Liver (tissue), 9 donors: ENCODE measurements around the gene SAMD7. TPM values are rescaled to one million over a fixed set of nuclear protein-coding genes. Genes with fewer than 3 reads are reported as not detected.

ENCODE experiments used
- DNase-seq: peaks from one replicate; pipeline ENCODE4 v3.0.0-alpha.2; 2017; ENCODE audit warnings: low spot score
- H3K27ac ChIP-seq, 2 donors: one replicate each; pipeline ENCODE4 v1.7.0; 2013; ENCODE audit warnings: inconsistent platforms in 2 of 2, low read length in 2 of 2, control low read depth in 1 of 2, low read depth in 1 of 2, mild to moderate bottlenecking in 1 of 2
- H3K27me3 ChIP-seq, 4 donors: one replicate each; pipeline versions ENCODE4 v1.6.1 to v1.7.0; 2013; ENCODE audit warnings: low read length in 3 of 4, inconsistent platforms in 1 of 4, mild to moderate bottlenecking in 1 of 4, moderate library complexity in 1 of 4; ENCODE audit not compliant: control insufficient read depth in 4 of 4, insufficient read depth in 4 of 4
- H3K36me3 ChIP-seq, 4 donors: one replicate each; pipeline versions ENCODE4 v1.6.1 to v1.7.0; 2013; ENCODE audit warnings: low read length in 3 of 4, mild to moderate bottlenecking in 3 of 4, low read depth in 1 of 4, moderate library complexity in 1 of 4; ENCODE audit not compliant: control insufficient read depth in 4 of 4, insufficient read depth in 3 of 4
- H3K4me1 ChIP-seq, 4 donors: one replicate each; pipeline versions ENCODE4 v1.6.1 to v1.7.0; 2013; ENCODE audit warnings: low read length in 3 of 4, mild to moderate bottlenecking in 3 of 4, moderate library complexity in 1 of 4; ENCODE audit not compliant: control insufficient read depth in 4 of 4, insufficient read depth in 4 of 4
- H3K4me3 ChIP-seq, 3 donors: one replicate each; pipeline versions ENCODE4 v1.6.1 to v1.7.0; 2013; ENCODE audit warnings: low read length in 3 of 3, control low read depth in 1 of 3, low read depth in 1 of 3, mild to moderate bottlenecking in 1 of 3
- H3K9ac ChIP-seq, 2 donors: one replicate each; pipeline ENCODE4 v1.7.0; 2013; ENCODE audit warnings: low read length in 2 of 2, mild to moderate bottlenecking in 2 of 2, moderate library complexity in 2 of 2, control low read depth in 1 of 2, low read depth in 1 of 2
- H3K9me3 ChIP-seq, 4 donors: one replicate each; pipeline versions ENCODE4 v1.6.1 to v1.7.0; 2013; ENCODE audit warnings: low read length in 3 of 4; ENCODE audit not compliant: control insufficient read depth in 4 of 4
- EGR1 ChIP-seq, 2 donors: IDR thresholded peaks; 2 replicates each; pipeline ENCODE4 v1.6.1; 2016 to 2018; ENCODE audit warnings: antibody characterized with exemption in 2 of 2, low read depth in 2 of 2
- FOXA1 ChIP-seq: IDR thresholded peaks from 2 replicates; pipeline ENCODE4 v1.6.1; 2016; ENCODE audit warnings: antibody characterized with exemption
- GABPA ChIP-seq, 2 donors: IDR thresholded peaks in 1 of 2; conservative IDR thresholded peaks in 1 of 2; 2 replicates each; pipeline ENCODE4 v1.6.1; 2016; ENCODE audit warnings: antibody characterized with exemption in 2 of 2, mild to moderate bottlenecking in 1 of 2, moderate library complexity in 1 of 2
- HNF4A ChIP-seq, 2 donors: conservative IDR thresholded peaks; 2 replicates each; pipeline ENCODE4 v1.6.1; 2016; ENCODE audit warnings: antibody characterized with exemption in 2 of 2, mild to moderate bottlenecking in 2 of 2
- HNF4G ChIP-seq: IDR thresholded peaks from 2 replicates; pipeline ENCODE4 v1.6.1; 2016; ENCODE audit warnings: antibody characterized with exemption
- NR2F2 ChIP-seq: IDR thresholded peaks from 2 replicates; pipeline ENCODE4 v1.6.1; 2016; ENCODE audit warnings: antibody characterized with exemption
- RAD21 ChIP-seq, 2 donors: IDR thresholded peaks; 2 replicates each; pipeline ENCODE4 v1.6.1; 2016; ENCODE audit warnings: antibody characterized with exemption in 2 of 2, mild to moderate bottlenecking in 2 of 2
- RXRA ChIP-seq, 2 donors: IDR thresholded peaks; 2 replicates each; pipeline ENCODE4 v1.6.1; 2017 to 2018; ENCODE audit warnings: antibody characterized with exemption in 2 of 2, mild to moderate bottlenecking in 1 of 2
- SP1 ChIP-seq: IDR thresholded peaks from 2 replicates; pipeline ENCODE4 v1.6.1; 2018; ENCODE audit warnings: antibody characterized with exemption, mild to moderate bottlenecking
- TAF1 ChIP-seq: conservative IDR thresholded peaks from 2 replicates; pipeline ENCODE4 v1.6.1; 2016; ENCODE audit warnings: antibody characterized with exemption, mild to moderate bottlenecking
- YY1 ChIP-seq: IDR thresholded peaks from 2 replicates; pipeline ENCODE4 v1.6.1; 2016; ENCODE audit warnings: antibody characterized with exemption, mild to moderate bottlenecking
- WGBS: extraction: QIAGEN DNeasy Blood & Tissue Kit; methylation state at CpG from one replicate; pipeline ENCODE4 v1.1.7; 2013; 5-methylcytosine and 5-hydroxymethylcytosine counted together
- polyA plus RNA-seq, 2 donors: library from polyadenylated mRNA; stranded (reverse) in 1 of 2; unstranded in 1 of 2; fragments of 200-250 nt in 1 of 2; fragments of >200 nt in 1 of 2; fragmentation: Nextera tagmentation in 1 of 2; extraction: Ambion mirVana in 1 of 2; gene quantifications; one replicate each; pipeline versions ENCODE4 v1.2.1 to v1.2.3, GENCODE V29; 2013 to 2015
- total RNA-seq, 2 donors: library from RNA; depleted of rRNA; stranded (reverse); fragments of >200 nt; gene quantifications; one replicate each; pipeline ENCODE4 v1.2.3, GENCODE V29; 2014
- TF ChIP-seq, protein P1 (sequence below): IDR thresholded peaks from 2 replicates; pipeline ENCODE4 v1.6.1; 2016; ENCODE audit warnings: antibody characterized with exemption, mild to moderate bottlenecking
- TF ChIP-seq, protein P2 (sequence below): fragments of 150-350 bp; IDR thresholded peaks from 2 replicates; pipeline ENCODE4 v1.5.1; 2017; ENCODE audit warnings: improper control_type of control experiment, low read depth, low read length; ENCODE audit not compliant: missing input control
- TF ChIP-seq, protein P3 (sequence below): IDR thresholded peaks from 2 replicates; pipeline ENCODE4 v1.6.1; 2016; ENCODE audit warnings: antibody characterized with exemption
- TF ChIP-seq, protein P4 (sequence below): IDR thresholded peaks from 2 replicates; pipeline ENCODE4 v1.6.1; 2016; ENCODE audit warnings: antibody characterized with exemption
- TF ChIP-seq, protein P5 (sequence below): IDR thresholded peaks from 2 replicates; pipeline ENCODE4 v1.6.1; 2016; ENCODE audit warnings: antibody characterized with exemption
- donor health status: healthy.
- donor health status: healthy.
- donor health status: healthy.
- donor health status: healthy.
- donor health status: healthy.

The SAMD7 gene
- total and polyA plus RNA-seq, 4 donors = not detected

DNA sequence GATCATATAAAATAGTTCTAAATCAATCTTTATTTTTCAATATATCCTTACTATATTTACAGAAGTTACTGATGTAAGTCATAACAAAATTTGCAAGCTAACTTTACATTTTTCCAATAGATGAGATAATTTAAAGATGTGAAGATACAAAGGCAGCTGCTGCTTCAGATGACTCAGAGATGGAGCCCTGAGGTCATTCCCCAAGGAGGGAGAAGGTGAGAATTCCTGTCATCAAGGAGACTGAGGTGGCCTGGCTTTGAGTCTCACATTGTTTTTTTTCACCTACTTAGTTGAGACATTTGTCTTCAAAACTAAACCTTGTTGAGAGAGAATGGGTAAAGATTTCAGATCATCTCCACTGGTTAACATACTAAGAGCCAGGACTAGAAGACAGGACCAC is 3.9 kb upstream of the SAMD7 start:
- Histone ChIP-seq H3K27ac (no peak overlapping the region), H3K4me1 (no peaks in the 10 kb centered on the region), H3K9me3 (no peaks in the 10 kb centered on the region), H3K4me3 (no peak overlapping the region), H3K27me3 (no peaks in the 10 kb centered on the region), H3K9ac (no peak overlapping the region), H3K36me3 (no peaks in the 10 kb centered on the region)
- TF ChIP-seq YY1 (no peak), RXRA (IDR thresholded peaks at IDR 0.05) (no peak), TAF1 (no peak), NR2F2 (no peak), HNF4A (conservative IDR thresholded peaks at IDR 0.05) (no peak)
- TF ChIP-seq, protein P1, sequence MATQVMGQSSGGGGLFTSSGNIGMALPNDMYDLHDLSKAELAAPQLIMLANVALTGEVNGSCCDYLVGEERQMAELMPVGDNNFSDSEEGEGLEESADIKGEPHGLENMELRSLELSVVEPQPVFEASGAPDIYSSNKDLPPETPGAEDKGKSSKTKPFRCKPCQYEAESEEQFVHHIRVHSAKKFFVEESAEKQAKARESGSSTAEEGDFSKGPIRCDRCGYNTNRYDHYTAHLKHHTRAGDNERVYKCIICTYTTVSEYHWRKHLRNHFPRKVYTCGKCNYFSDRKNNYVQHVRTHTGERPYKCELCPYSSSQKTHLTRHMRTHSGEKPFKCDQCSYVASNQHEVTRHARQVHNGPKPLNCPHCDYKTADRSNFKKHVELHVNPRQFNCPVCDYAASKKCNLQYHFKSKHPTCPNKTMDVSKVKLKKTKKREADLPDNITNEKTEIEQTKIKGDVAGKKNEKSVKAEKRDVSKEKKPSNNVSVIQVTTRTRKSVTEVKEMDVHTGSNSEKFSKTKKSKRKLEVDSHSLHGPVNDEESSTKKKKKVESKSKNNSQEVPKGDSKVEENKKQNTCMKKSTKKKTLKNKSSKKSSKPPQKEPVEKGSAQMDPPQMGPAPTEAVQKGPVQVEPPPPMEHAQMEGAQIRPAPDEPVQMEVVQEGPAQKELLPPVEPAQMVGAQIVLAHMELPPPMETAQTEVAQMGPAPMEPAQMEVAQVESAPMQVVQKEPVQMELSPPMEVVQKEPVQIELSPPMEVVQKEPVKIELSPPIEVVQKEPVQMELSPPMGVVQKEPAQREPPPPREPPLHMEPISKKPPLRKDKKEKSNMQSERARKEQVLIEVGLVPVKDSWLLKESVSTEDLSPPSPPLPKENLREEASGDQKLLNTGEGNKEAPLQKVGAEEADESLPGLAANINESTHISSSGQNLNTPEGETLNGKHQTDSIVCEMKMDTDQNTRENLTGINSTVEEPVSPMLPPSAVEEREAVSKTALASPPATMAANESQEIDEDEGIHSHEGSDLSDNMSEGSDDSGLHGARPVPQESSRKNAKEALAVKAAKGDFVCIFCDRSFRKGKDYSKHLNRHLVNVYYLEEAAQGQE = no peak
- TF ChIP-seq, protein P2, sequence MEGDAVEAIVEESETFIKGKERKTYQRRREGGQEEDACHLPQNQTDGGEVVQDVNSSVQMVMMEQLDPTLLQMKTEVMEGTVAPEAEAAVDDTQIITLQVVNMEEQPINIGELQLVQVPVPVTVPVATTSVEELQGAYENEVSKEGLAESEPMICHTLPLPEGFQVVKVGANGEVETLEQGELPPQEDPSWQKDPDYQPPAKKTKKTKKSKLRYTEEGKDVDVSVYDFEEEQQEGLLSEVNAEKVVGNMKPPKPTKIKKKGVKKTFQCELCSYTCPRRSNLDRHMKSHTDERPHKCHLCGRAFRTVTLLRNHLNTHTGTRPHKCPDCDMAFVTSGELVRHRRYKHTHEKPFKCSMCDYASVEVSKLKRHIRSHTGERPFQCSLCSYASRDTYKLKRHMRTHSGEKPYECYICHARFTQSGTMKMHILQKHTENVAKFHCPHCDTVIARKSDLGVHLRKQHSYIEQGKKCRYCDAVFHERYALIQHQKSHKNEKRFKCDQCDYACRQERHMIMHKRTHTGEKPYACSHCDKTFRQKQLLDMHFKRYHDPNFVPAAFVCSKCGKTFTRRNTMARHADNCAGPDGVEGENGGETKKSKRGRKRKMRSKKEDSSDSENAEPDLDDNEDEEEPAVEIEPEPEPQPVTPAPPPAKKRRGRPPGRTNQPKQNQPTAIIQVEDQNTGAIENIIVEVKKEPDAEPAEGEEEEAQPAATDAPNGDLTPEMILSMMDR = no peak
- no peak for DNase-seq

DNA sequence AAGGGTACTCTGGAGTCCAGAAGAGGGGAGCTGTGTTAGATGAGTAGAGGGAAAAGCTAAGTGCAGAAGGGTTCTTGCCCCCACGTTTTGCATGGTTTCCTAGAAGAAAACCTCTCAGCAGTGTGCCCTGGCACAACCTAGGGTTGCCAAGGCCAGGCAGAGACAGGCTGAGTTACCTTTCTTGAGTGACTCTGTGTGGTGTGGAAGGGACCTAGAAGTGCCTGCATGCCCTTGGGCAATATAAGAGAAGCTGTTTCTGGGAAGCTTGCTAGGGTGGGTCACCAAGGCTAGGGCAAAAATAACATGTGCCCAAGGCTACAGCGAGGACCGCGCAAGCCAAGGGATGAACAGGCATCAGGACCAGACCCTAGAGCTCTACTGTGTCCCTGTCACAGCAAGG is 3.4 kb upstream of the SAMD7 start:
- Histone ChIP-seq H3K4me3 (no peak overlapping the region), H3K4me1 (no peaks in the 10 kb centered on the region), H3K9me3 (no peaks in the 10 kb centered on the region), H3K9ac (no peak overlapping the region), H3K27ac (no peak overlapping the region), H3K27me3 (no peaks in the 10 kb centered on the region), H3K36me3 (no peaks in the 10 kb centered on the region)
- no peak for TF ChIP-seq NR2F2
- no peak for TF ChIP-seq HNF4A (conservative IDR thresholded peaks at IDR 0.05)
- TF ChIP-seq, protein P2 = no peak
- TF ChIP-seq, protein P1 = no peak
- TF ChIP-seq HNF4G = no peak
- TF ChIP-seq, protein P3, sequence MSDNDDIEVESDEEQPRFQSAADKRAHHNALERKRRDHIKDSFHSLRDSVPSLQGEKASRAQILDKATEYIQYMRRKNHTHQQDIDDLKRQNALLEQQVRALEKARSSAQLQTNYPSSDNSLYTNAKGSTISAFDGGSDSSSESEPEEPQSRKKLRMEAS = no peak
- no peak for TF ChIP-seq SP1
- no peak for TF ChIP-seq GABPA (IDR thresholded peaks at IDR 0.05 in 1 of 2, conservative IDR thresholded peaks at IDR 0.05 in 1 of 2)
- no peak for TF ChIP-seq FOXA1
- no peak for TF ChIP-seq EGR1 (IDR thresholded peaks at IDR 0.05; ENCODE audit: low read depth in 2 of 2)
- TF ChIP-seq TAF1 = no peak
- no peak for TF ChIP-seq RAD21 (IDR thresholded peaks at IDR 0.05)
- no peak for TF ChIP-seq RXRA (IDR thresholded peaks at IDR 0.05)
- TF ChIP-seq, protein P4, sequence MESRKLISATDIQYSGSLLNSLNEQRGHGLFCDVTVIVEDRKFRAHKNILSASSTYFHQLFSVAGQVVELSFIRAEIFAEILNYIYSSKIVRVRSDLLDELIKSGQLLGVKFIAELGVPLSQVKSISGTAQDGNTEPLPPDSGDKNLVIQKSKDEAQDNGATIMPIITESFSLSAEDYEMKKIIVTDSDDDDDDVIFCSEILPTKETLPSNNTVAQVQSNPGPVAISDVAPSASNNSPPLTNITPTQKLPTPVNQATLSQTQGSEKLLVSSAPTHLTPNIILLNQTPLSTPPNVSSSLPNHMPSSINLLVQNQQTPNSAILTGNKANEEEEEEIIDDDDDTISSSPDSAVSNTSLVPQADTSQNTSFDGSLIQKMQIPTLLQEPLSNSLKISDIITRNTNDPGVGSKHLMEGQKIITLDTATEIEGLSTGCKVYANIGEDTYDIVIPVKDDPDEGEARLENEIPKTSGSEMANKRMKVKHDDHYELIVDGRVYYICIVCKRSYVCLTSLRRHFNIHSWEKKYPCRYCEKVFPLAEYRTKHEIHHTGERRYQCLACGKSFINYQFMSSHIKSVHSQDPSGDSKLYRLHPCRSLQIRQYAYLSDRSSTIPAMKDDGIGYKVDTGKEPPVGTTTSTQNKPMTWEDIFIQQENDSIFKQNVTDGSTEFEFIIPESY = no peak
- TF ChIP-seq, protein P5, sequence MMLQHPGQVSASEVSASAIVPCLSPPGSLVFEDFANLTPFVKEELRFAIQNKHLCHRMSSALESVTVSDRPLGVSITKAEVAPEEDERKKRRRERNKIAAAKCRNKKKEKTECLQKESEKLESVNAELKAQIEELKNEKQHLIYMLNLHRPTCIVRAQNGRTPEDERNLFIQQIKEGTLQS = no peak
- no peak for DNase-seq
- WGBS = 89% methylated on average over 4 of the region's 4 CpGs
